ENCODE results near the gene WDPCP.

- no peak for TF ChIP-seq CTCF (IDR thresholded peaks at IDR 0.05)
- TF ChIP-seq POLR2AphosphoS5 (IDR thresholded peaks at IDR 0.05; ENCODE audit: insufficient read depth in 1 of 2, low read depth in 1 of 2): no peak
Measured at GRCh38 chr2:63261137-63261621, 327.1 kb downstream of the WDPCP start.

All from vagina (tissue), 2 donors.